T47D (cell line): ENCODE results near the gene ZEB1.
"Not testable (repeated sequence)": the region's sequence is repeated elsewhere in the genome, so short reads cannot be mapped to it uniquely, and the experiment has no call there.

Experiments
- DNase-seq, 2 experiments: peaks; one replicate each; pipeline versions ENCODE4 v3.0.0 to v3.0.0-alpha.2; 2011 to 2012; ENCODE audit warnings: low read depth in 1 of 2, low spot score in 1 of 2
- JUND ChIP-seq: IDR thresholded peaks from 2 replicates; pipeline ENCODE4 v1.6.1; 2012; ENCODE audit warnings: low read depth
- in situ Hi-C: cut with HindIII; loops from 2 replicates; pipeline ENCODE4 v1.10.0; 2016; ENCODE audit warnings: low sequenced_read_pairs, low pct_unique_long_range_greater_than_20kb

ZEB1 gene

GRCh38 chr10:31426401-31426800 lies 107.4 kb downstream of the ZEB1 start:
- in situ Hi-C loops, result no loop called here
- TF ChIP-seq JUND, result no peak
- DNase-seq, result no peak

GRCh38 chr10:31427334-31427733 lies 108.3 kb downstream of the ZEB1 start:
- DNase-seq, in situ Hi-C loops: not testable (repeated sequence)

- DNase-seq, in situ Hi-C loops: not testable (repeated sequence)
These were observed 109.5 kb downstream of the ZEB1 start for GRCh38 chr10:31428499-31428898.

GRCh38 chr10:31431021-31431420 lies 112.0 kb downstream of the ZEB1 start:
- TF ChIP-seq JUND, result no peak
- DNase-seq, result no peak
- in situ Hi-C loops, result no loop called here

GRCh38 chr10:31437959-31438358 lies 118.9 kb downstream of the ZEB1 start:
- no peak for DNase-seq
- TF ChIP-seq JUND, result no peak
- in situ Hi-C loops, result no loop called here

GRCh38 chr10:31451766-31452165 lies 132.8 kb downstream of the ZEB1 start:
- TF ChIP-seq JUND, result no peak
- no peak for DNase-seq
- in situ Hi-C loops, result no loop called here

GRCh38 chr10:31456468-31456867 lies 137.5 kb downstream of the ZEB1 start:
- TF ChIP-seq JUND, result no peak
- DNase-seq, result no peak
- in situ Hi-C loops, result no loop called here

GRCh38 chr10:31457858-31458257 lies 138.8 kb downstream of the ZEB1 start:
- in situ Hi-C loops, result no loop called here
- DNase-seq, result no peak

GRCh38 chr10:31458974-31459373 lies 140.0 kb downstream of the ZEB1 start:
- no peak for TF ChIP-seq JUND
- in situ Hi-C loops, result no loop called here
- DNase-seq, result no peak

More at GRCh38 chr10:31457858-31458257, 138.8 kb downstream of the ZEB1 start:
- no peak for TF ChIP-seq JUND

- in situ Hi-C loops, result no loop called here
These were observed 141.2 kb downstream of the ZEB1 start for GRCh38 chr10:31460242-31460641.

GRCh38 chr10:31464552-31464951 lies 145.5 kb downstream of the ZEB1 start:
- TF ChIP-seq JUND, result no peak
- DNase-seq, result no peak
- in situ Hi-C loops, result no loop called here

More at GRCh38 chr10:31460242-31460641, 141.2 kb downstream of the ZEB1 start:
- no peak for TF ChIP-seq JUND
- DNase-seq, result no peak

GRCh38 chr10:31466313-31466712 lies 147.3 kb downstream of the ZEB1 start:
- no peak for DNase-seq
- TF ChIP-seq JUND, result no peak
- in situ Hi-C loops, result no loop called here

- in situ Hi-C loops, result no loop called here
- no peak for TF ChIP-seq JUND
- peak in 1 of 2 experiments; percentile 58 for DNase-seq
These were observed 148.9 kb downstream of the ZEB1 start for GRCh38 chr10:31467791-31468535.

GRCh38 chr10:31468536-31468859 lies 149.5 kb downstream of the ZEB1 start:
- no peak for DNase-seq
- in situ Hi-C loops, result no loop called here
- no peak for TF ChIP-seq JUND

- in situ Hi-C loops, result no loop called here
- no peak for DNase-seq
- no peak for TF ChIP-seq JUND
These were observed 156.5 kb downstream of the ZEB1 start for GRCh38 chr10:31475519-31475918.
